ENCODE measurements around the gene FOXP4. TPM values are rescaled to one million over a fixed set of nuclear protein-coding genes. Genes with fewer than 3 reads are reported as not detected.

Gene FOXP4, protein sequence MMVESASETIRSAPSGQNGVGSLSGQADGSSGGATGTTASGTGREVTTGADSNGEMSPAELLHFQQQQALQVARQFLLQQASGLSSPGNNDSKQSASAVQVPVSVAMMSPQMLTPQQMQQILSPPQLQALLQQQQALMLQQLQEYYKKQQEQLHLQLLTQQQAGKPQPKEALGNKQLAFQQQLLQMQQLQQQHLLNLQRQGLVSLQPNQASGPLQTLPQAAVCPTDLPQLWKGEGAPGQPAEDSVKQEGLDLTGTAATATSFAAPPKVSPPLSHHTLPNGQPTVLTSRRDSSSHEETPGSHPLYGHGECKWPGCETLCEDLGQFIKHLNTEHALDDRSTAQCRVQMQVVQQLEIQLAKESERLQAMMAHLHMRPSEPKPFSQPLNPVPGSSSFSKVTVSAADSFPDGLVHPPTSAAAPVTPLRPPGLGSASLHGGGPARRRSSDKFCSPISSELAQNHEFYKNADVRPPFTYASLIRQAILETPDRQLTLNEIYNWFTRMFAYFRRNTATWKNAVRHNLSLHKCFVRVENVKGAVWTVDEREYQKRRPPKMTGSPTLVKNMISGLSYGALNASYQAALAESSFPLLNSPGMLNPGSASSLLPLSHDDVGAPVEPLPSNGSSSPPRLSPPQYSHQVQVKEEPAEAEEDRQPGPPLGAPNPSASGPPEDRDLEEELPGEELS
- total RNA-seq: 10 to 100 TPM in 1 of 4 donors, 1 to 10 TPM in 3; 2.4 to 15.1 (median 4.9) TPM

DNA sequence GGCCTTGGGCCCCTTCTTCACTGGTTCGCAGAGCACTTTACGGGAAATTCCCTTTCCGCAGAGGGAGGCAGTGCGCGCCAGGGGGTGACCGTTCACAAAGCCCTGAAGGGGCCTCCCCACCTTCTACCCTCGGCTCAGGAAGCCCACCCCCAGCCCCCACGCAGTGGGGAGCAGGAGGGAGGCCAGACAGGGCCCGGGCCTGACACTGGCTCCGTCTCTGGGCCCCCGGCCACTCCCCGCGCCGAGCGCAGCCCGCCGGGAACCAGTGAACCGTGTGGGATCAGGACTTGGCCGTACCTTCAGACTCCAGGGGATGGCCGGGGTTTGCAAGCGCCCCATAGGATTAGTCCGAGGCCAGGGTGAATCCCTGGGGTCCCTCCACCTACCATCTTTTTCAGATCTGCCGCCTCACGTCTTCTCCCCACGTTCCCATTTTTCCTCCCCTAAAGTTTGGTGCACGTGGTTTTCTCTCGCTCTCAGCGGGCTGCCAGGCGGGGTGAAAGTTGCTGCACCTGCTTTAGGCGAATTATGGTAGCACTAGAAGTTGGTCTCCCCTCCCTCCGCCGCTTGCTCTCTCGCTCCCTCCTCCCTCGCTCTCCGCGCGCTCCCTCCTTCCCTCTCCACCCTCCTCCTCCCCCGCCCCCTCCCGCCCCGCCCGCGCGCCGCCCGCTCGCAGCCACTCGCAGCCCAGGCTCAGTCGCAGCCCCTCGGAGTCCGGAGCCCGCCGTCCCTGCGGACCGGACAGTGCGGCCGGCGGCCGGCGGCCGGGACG, at the start of gene FOXP4:
TSS of gene FOXP4 (plus strand) at position 679 of the 772 bp plus-strand sequence. CDS start 19,380 bp downstream, outside the sequence.
- TF ChIP-seq CTCF (IDR thresholded peaks at IDR 0.05; ENCODE audit: low read depth): no peak

GRCh38 chr6:41497573-41497972, 48.6 kb upstream of the FOXP4 start:
- TF ChIP-seq CTCF (IDR thresholded peaks at IDR 0.05; ENCODE audit: low read depth): no peak

DNA sequence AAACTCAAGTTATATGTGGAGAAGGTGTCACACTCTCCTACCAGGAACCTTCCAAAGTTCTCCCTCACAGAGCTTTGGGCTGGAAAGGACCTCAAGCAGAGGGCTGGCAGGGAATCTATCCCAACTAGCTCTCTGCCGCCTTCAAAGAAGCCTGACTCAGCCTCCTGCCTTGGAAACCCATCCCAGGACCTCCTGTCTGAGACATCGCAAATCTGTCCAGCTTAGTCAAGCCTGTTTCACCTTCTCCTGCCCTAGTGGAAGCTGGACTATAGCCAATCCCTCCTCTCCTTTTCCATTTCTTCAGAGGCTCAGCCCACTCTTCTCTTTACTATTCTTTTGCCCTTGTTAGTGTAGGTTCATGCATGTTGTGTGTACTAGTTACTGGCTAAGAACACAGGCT, 48.2 kb upstream of the FOXP4 start:
- no peak for TF ChIP-seq CTCF (IDR thresholded peaks at IDR 0.05; ENCODE audit: low read depth)

DNA sequence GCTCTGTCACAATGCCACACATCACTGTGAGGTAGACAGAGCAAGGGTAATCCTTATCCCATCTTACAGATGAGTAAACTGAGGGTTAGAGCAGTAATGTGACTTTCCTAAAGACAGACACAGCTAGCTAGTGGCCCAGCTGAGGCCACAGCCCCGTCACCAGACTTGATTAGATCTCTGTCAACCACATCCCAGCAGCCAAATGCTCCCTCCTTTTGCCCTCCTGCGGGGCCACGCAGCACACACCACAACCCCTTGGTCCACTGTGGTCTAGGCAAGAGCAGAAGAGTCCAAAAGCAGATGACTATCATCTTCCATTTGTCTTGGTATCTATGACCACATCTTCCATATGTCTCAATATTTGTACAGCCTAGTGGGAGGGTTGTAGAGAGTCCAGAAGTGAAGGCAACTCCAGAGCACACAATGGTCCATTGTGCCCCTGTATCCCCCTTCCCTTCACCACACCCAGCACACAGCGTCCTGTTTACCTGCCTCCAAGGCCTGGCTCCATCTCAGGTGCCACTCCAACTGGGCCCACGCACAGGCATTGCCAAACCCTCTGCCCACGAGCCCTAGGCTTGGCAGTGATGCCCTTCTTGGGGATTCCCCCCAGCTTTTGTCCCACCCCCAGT, 47.1 kb upstream of the FOXP4 start:
- TF ChIP-seq CTCF (IDR thresholded peaks at IDR 0.05; ENCODE audit: low read depth): no peak

GRCh38 chr6:41500561-41500960, 45.6 kb upstream of the FOXP4 start:
- TF ChIP-seq CTCF (IDR thresholded peaks at IDR 0.05; ENCODE audit: low read depth): no peak

- TF ChIP-seq CTCF (IDR thresholded peaks at IDR 0.05; ENCODE audit: low read depth): no peak
Observed at GRCh38 chr6:41502566-41502916, 43.6 kb upstream of the FOXP4 start.

Data from subcutaneous adipose tissue (tissue), 4 donors.